K562 (cell line): ENCODE results near the gene PHF21B. TPM values are rescaled to one million over a fixed set of nuclear protein-coding genes. Genes with fewer than 3 reads are reported as not detected.

Experiments
- ATAC-seq: fragments of 200-7000 bp; cut with Tn5 transposase; 3 replicates; pipeline ENCODE4 v1.9.1; 2020; ENCODE audit warnings: moderate library complexity
- BruUV-seq: library from RNA; stranded (reverse); fragments of 400-500 nt; replicated peaks from 2 replicates; lab custom pipeline; 2021; lab: Mats Ljungman, UMichigan
- CTCF ChIA-PET: fragments of 300-600 bp; formaldehyde crosslinking; extraction: SDS; loops from one replicate; lab custom pipeline; 2021; ENCODE audit warnings: low intra/inter-chr PET ratio; lab: Yijun Ruan, JAX
- POLR2A ChIA-PET: fragments of 300-600, 350-650 bp; sonication (Branson Sonifier 250); formaldehyde crosslinking; extraction: SDS; loops from one replicate; lab custom pipeline; 2021; ENCODE audit warnings: antibody characterized with exemption, inconsistent platforms; lab: Yijun Ruan, JAX
- DNase-seq, 4 experiments: peaks; one replicate each; pipeline versions ENCODE4 v3.0.0 to v3.0.0-alpha.2; 2011 to 2018; ENCODE audit warnings: low spot score in 3 of 4, mixed read lengths in 3 of 4; ENCODE audit errors: extremely low read depth in 1 of 4
- FAIRE-seq: peaks from 2 replicates; lab custom pipeline; 2011; peaks lifted over from hg19 to GRCh38; lab: Jason Lieb, UNC
- H2AFZ ChIP-seq: 2 replicates; pipeline ENCODE4 v1.6.0; 2011; ENCODE audit warnings: low read depth, low read length, control low read depth, inconsistent platforms
- H3K27ac ChIP-seq: fragments of 200-600 bp; 3 replicates; pipeline ENCODE4 v1.8.0; 2011; ENCODE audit warnings: low read depth, mild to moderate bottlenecking, control low read depth, inconsistent platforms, low read length, moderate library complexity, mixed read lengths; ENCODE audit errors: extremely low read depth
- H3K27me3 ChIP-seq, 2 experiments: fragments of 300-600 bp in 1 of 2; 2 replicates in 1 of 2; 3 replicates in 1 of 2; pipeline versions ENCODE4 v1.6.0 to v1.8.0; 2011; ENCODE audit warnings: inconsistent platforms in 2 of 2, low read length in 2 of 2, mild to moderate bottlenecking in 1 of 2, mixed read lengths in 1 of 2, moderate library complexity in 1 of 2; ENCODE audit not compliant: control insufficient read depth in 2 of 2, insufficient read depth in 2 of 2
- H3K36me3 ChIP-seq: fragments of 300-600 bp; 3 replicates; pipeline ENCODE4 v1.8.0; 2011; ENCODE audit warnings: mild to moderate bottlenecking, low read length, inconsistent platforms; ENCODE audit not compliant: control insufficient read depth, insufficient read depth
- H3K4me1 ChIP-seq, 2 experiments: fragments of 200-600 bp in 1 of 2; replicated peaks in 1 of 2; 2 replicates in 1 of 2; 3 replicates in 1 of 2; pipeline versions ENCODE4 v1.5.1 to v1.8.0; 2011; ENCODE audit warnings: inconsistent platforms in 2 of 2, low read length in 2 of 2, mild to moderate bottlenecking in 1 of 2, mixed read lengths in 1 of 2, moderate library complexity in 1 of 2; ENCODE audit not compliant: control insufficient read depth in 2 of 2, insufficient read depth in 2 of 2
- H3K4me2 ChIP-seq: 2 replicates; pipeline ENCODE4 v1.6.1; 2011; ENCODE audit warnings: low read length, control low read depth, inconsistent platforms, mixed read lengths; ENCODE audit not compliant: insufficient read depth
- H3K4me3 ChIP-seq: fragments of 200-600 bp; sonication (generic), shearing (Covaris generic); 2 replicates; pipeline ENCODE4 v1.5.1; 2016; ENCODE audit warnings: control low read depth, inconsistent platforms
- H3K79me2 ChIP-seq: fragments of 200-600 bp; 3 replicates; pipeline ENCODE4 v1.8.0; 2011; ENCODE audit warnings: low read length, inconsistent platforms; ENCODE audit not compliant: control insufficient read depth, insufficient read depth
- H3K9ac ChIP-seq, 2 experiments: 2 replicates each; pipeline versions ENCODE4 v1.6.0 to v1.6.1; 2011; ENCODE audit warnings: low read depth in 2 of 2, low read length in 2 of 2, control low read depth in 1 of 2, inconsistent platforms in 1 of 2, mild to moderate bottlenecking in 1 of 2, mixed read lengths in 1 of 2; ENCODE audit not compliant: insufficient read depth in 1 of 2
- H3K9me1 ChIP-seq: one replicate; pipeline ENCODE4 v1.6.0; 2011; ENCODE audit warnings: inconsistent platforms, mild to moderate bottlenecking, low read length, moderate library complexity; ENCODE audit not compliant: control insufficient read depth, insufficient read depth
- H3K9me3 ChIP-seq: replicated peaks from 2 replicates; pipeline ENCODE4 v1.5.1; 2011; ENCODE audit warnings: low read depth, low read length, inconsistent platforms; ENCODE audit not compliant: control insufficient read depth, insufficient read depth
- H4K20me1 ChIP-seq: replicated peaks from 2 replicates; pipeline ENCODE4 v1.6.1; 2011; ENCODE audit warnings: low read length, inconsistent platforms, mixed read lengths; ENCODE audit not compliant: control insufficient read depth, insufficient read depth
- BMI1 ChIP-seq: fragments of 150-350 bp; IDR thresholded peaks from 2 replicates; pipeline ENCODE4 v1.6.1; 2014; ENCODE audit warnings: low read length
- CBX3 ChIP-seq, 2 experiments: IDR thresholded peaks; 1 replicate in 1 of 2; 2 replicates in 1 of 2; pipeline ENCODE4 v1.6.1; 2012; ENCODE audit warnings: inconsistent platforms in 2 of 2, low read length in 2 of 2, borderline replicate concordance in 1 of 2, control low read depth in 1 of 2
- POLR2AphosphoS5 ChIP-seq: IDR thresholded peaks from 2 replicates; pipeline ENCODE4 v1.6.1; 2011; ENCODE audit warnings: mild to moderate bottlenecking, low read depth, low read length, moderate library complexity; ENCODE audit not compliant: control insufficient read depth, insufficient read depth
- WGBS: fragments of 100-300 bp; shearing (Covaris generic); methylation state at CpG from one replicate; pipeline ENCODE4 v1.1.6; 2016; ENCODE audit warnings: low coverage, mixed read lengths; ENCODE audit not compliant: insufficient coverage; ENCODE audit errors: missing lambda C conversion rate; 5-methylcytosine and 5-hydroxymethylcytosine counted together
- in situ Hi-C: fragments of 300-500 bp; cut with MboI; formaldehyde crosslinking; loops from 4 replicates; pipeline ENCODE4 v1.15.0; 2018; ENCODE audit warnings: inconsistent platforms, mixed read lengths
- intact Hi-C: fragments of 100-400 bp; cut with micrococcal nuclease; formaldehyde crosslinking; loops from 2 replicates; pipeline ENCODE4 v1.14.2; 2022
- polyA plus RNA-seq, 8 experiments: library from polyadenylated mRNA; depleted of rRNA in 4 of 8; stranded (reverse) in 5 of 8; unstranded in 3 of 8; fragments of >200 nt; fragmentation: Nextera tagmentation in 2 of 8; fragmentation: Illumina TruSeq in 1 of 8; extraction: Ambion mirVana in 2 of 8; extraction: Trizol in 1 of 8; gene quantifications; 2 replicates each; pipeline versions ENCODE4 v1.2.1 to v1.2.3, GENCODE V29; 2011 to 2014; ENCODE audit warnings: inconsistent platforms in 1 of 8, missing spikeins in 1 of 8
- total RNA-seq, 7 experiments: library from RNA; depleted of rRNA in 6 of 7; stranded (reverse); fragments of >200 nt in 6 of 7; fragmentation: Illumina TruSeq in 2 of 7; extraction: Trizol in 2 of 7; gene quantifications; 2 replicates each; pipeline versions ENCODE4 v1.2.1 to v1.2.3, GENCODE V29; 2011 to 2021; ENCODE audit warnings: low replicate concordance in 1 of 7
- TF ChIP-seq, protein P1 (sequence below): fragments of 450-650 bp; IDR thresholded peaks from one replicate; pipeline ENCODE4 v1.6.1; 2018; ENCODE audit warnings: mild to moderate bottlenecking, moderate library complexity; ENCODE audit not compliant: partially characterized antibody
- TF ChIP-seq, protein P2 (sequence below): IDR thresholded peaks from 2 replicates; pipeline ENCODE4 v1.6.1; 2012; ENCODE audit warnings: low read depth, low read length, improper control_type of control experiment, borderline replicate concordance
- TF ChIP-seq, protein P3 (sequence below): fragments of 250-450 bp; sonication (Bioruptor Pico); IDR thresholded peaks from 2 replicates; pipeline ENCODE4 v1.8.0; 2021; ENCODE audit warnings: moderate library complexity, mild to moderate bottlenecking, inconsistent platforms

The PHF21B gene
- total and polyA plus RNA-seq, 9 of the 15 experiments (the other 6 are each of a cell fraction or from before 2014, with no cell fraction given), result 0.04 TPM; not detected in 8

DNA sequence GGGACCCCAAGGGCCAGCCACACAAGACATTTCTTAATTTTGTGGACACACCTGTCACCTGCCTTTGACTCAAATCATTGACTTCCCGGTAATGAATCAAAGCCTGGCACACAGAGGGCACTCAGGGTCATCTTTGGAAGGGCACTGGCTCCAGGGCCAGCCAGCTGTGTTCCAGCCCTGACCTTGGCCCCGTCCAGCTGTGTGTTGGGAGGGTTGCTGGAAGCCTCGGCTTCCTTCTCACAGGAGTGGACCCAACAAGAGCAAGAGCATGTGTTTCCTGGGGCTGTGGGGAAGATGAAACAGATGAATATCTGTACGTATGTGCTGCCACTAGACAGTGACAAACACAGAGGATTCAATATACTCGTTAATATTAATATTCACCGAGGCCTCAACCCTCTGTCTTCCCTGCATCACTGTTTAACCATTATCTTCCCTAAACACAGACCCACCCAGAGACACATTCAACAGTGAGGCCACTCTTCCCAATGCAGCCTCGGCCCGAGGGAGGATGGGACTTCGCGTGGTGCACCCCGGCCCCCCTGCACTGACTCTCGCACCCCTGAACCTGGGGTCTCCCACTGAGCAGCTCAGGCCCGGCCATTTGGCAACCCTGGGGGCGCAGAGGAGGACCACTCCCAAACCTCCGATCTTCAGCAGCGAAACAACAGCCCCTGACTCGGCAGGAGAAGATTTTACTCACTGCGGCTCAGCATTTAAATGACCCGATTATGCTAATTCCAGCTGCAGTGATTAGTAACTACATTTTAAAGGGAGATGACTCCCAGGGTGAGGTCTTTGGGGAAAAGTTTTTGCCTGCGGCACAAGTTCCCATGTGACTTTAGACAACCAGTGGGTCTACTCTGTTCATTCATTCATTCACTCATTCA lies 45.7 kb downstream of the PHF21B start:
- ATAC-seq (no peak), FAIRE-seq (no peak), DNase-seq (no peak)
- H4K20me1 ChIP-seq, result no peaks in the 10 kb centered on the region
- no peak overlapping the region for H3K27ac ChIP-seq
- no peak overlapping the region for H3K4me2 ChIP-seq
- 3% methylated on average over 16 of the region's 20 CpGs for WGBS
- TF ChIP-seq, protein P1, sequence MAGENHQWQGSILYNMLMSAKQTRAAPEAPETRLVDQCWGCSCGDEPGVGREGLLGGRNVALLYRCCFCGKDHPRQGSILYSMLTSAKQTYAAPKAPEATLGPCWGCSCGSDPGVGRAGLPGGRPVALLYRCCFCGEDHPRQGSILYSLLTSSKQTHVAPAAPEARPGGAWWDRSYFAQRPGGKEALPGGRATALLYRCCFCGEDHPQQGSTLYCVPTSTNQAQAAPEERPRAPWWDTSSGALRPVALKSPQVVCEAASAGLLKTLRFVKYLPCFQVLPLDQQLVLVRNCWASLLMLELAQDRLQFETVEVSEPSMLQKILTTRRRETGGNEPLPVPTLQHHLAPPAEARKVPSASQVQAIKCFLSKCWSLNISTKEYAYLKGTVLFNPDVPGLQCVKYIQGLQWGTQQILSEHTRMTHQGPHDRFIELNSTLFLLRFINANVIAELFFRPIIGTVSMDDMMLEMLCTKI, result no peak
- TF ChIP-seq, protein P2, sequence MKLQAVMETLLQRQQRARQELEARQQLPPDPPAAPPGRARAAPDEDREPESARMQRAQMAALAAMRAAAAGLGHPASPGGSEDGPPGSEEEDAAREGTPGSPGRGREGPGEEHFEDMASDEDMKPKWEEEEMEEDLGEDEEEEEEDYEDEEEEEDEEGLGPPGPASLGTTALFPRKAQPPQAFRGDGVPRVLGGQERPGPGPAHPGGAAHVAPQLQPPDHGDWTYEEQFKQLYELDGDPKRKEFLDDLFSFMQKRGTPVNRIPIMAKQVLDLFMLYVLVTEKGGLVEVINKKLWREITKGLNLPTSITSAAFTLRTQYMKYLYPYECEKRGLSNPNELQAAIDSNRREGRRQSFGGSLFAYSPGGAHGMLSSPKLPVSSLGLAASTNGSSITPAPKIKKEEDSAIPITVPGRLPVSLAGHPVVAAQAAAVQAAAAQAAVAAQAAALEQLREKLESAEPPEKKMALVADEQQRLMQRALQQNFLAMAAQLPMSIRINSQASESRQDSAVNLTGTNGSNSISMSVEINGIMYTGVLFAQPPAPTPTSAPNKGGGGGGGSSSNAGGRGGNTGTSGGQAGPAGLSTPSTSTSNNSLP, result no peak
- no peak for TF ChIP-seq CBX3 (IDR thresholded peaks at IDR 0.05; ENCODE audit: borderline replicate concordance in 1 of 2, low read length in 2 of 2)
- TF ChIP-seq BMI1, result no peak
- no peak for TF ChIP-seq POLR2AphosphoS5
- TF ChIP-seq, protein P3, sequence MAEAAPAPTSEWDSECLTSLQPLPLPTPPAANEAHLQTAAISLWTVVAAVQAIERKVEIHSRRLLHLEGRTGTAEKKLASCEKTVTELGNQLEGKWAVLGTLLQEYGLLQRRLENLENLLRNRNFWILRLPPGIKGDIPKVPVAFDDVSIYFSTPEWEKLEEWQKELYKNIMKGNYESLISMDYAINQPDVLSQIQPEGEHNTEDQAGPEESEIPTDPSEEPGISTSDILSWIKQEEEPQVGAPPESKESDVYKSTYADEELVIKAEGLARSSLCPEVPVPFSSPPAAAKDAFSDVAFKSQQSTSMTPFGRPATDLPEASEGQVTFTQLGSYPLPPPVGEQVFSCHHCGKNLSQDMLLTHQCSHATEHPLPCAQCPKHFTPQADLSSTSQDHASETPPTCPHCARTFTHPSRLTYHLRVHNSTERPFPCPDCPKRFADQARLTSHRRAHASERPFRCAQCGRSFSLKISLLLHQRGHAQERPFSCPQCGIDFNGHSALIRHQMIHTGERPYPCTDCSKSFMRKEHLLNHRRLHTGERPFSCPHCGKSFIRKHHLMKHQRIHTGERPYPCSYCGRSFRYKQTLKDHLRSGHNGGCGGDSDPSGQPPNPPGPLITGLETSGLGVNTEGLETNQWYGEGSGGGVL (CRISPR knock-in tag), result no peak
- H3K9me3 ChIP-seq, result no peaks in the 10 kb centered on the region
- H3K9me1 ChIP-seq, result no peaks in the 10 kb centered on the region
- no peak overlapping the region for H2AFZ ChIP-seq
- no peaks in the 10 kb centered on the region for H3K4me1 ChIP-seq
- in situ Hi-C loops (no loop called here), intact Hi-C loops (no loop called here)
- no TSS peak for BruUV-seq
- H3K79me2 ChIP-seq, result no peaks in the 10 kb centered on the region
- H3K4me3 ChIP-seq, result no peak overlapping the region
- no peak overlapping the region for H3K9ac ChIP-seq
- peaks cover 0 to 35% of the 10 kb centered on the region in 2 experiments; a peak in 3 of 5 replicates for H3K27me3 ChIP-seq
- ChIA-PET POLR2A (no interaction called here), CTCF (no interaction called here)
- no peaks in the 10 kb centered on the region for H3K36me3 ChIP-seq
